HepG2 (cell line): ENCODE results near the gene HTR1B. TPM values are rescaled to one million over a fixed set of nuclear protein-coding genes. Genes with fewer than 3 reads are reported as not detected.

Source experiments
- ATAC-seq: fragments of 200-7000 bp; cut with Tn5 transposase; 3 replicates; pipeline ENCODE4 v1.9.1; 2020; ENCODE audit warnings: mild to moderate bottlenecking, moderate library complexity
- BruUV-seq: library from RNA; stranded (reverse); fragments of 400-500 nt; replicated peaks from 2 replicates; lab custom pipeline; 2021; lab: Mats Ljungman, UMichigan
- CTCF ChIA-PET: fragments of 300-600 bp; formaldehyde crosslinking; extraction: SDS; loops from one replicate; lab custom pipeline; 2021; ENCODE audit warnings: low total read pairs, inconsistent platforms, low intra/inter-chr PET ratio; lab: Yijun Ruan, JAX
- POLR2A ChIA-PET: fragments of 350-600 bp; sonication (Branson Sonifier 250); formaldehyde crosslinking; loops from one replicate; lab custom pipeline; 2020; ENCODE audit warnings: antibody characterized with exemption, inconsistent platforms; lab: Yijun Ruan, JAX
- DNase-seq: peaks from one replicate; pipeline ENCODE4 v3.0.0-alpha.2; 2015; ENCODE audit warnings: low spot score
- FAIRE-seq: peaks from 3 replicates; lab custom pipeline; 2011; peaks lifted over from hg19 to GRCh38; lab: Jason Lieb, UNC
- H2AFZ ChIP-seq: one replicate; pipeline ENCODE4 v1.6.1; 2011; ENCODE audit warnings: low read length, inconsistent platforms
- H3K27ac ChIP-seq: fragments of 300-600 bp; 3 replicates; pipeline ENCODE4 v1.8.0; 2011; ENCODE audit warnings: mixed run types, mild to moderate bottlenecking, mixed read lengths, low read length, inconsistent platforms; ENCODE audit not compliant: insufficient read depth; ENCODE audit errors: extremely low read length
- H3K27me3 ChIP-seq, 2 experiments: fragments of 200-600 bp in 1 of 2; 2 replicates in 1 of 2; 3 replicates in 1 of 2; pipeline versions ENCODE4 v1.6.0 to v1.8.0; 2011; ENCODE audit warnings: low read length in 2 of 2, mild to moderate bottlenecking in 2 of 2, moderate library complexity in 2 of 2, inconsistent platforms in 1 of 2; ENCODE audit not compliant: insufficient read depth in 2 of 2, control insufficient read depth in 1 of 2
- H3K36me3 ChIP-seq, 2 experiments: fragments of 200-600 bp in 1 of 2; replicated peaks in 1 of 2; 2 replicates in 1 of 2; 3 replicates in 1 of 2; pipeline versions ENCODE4 v1.5.1 to v1.8.0; 2011; ENCODE audit warnings: low read length in 2 of 2, inconsistent platforms in 1 of 2; ENCODE audit not compliant: insufficient read depth in 2 of 2, control insufficient read depth in 1 of 2
- H3K4me1 ChIP-seq: 2 replicates; pipeline ENCODE4 v1.5.1; 2012; ENCODE audit warnings: low read length, inconsistent platforms; ENCODE audit not compliant: insufficient read depth
- H3K4me2 ChIP-seq: 2 replicates; pipeline ENCODE4 v1.6.0; 2011; ENCODE audit warnings: low read depth, low read length, inconsistent platforms
- H3K4me3 ChIP-seq, 3 experiments: fragments of 200-600 bp in 1 of 3; sonication (generic), shearing (Covaris generic) in 1 of 3; replicated peaks in 1 of 3; 2 replicates each; pipeline ENCODE4 v1.5.1; 2011 to 2016; ENCODE audit warnings: low read length in 3 of 3, inconsistent platforms in 2 of 3, low read depth in 2 of 3, mild to moderate bottlenecking in 2 of 3, control low read depth in 1 of 3, mixed read lengths in 1 of 3; ENCODE audit not compliant: insufficient read depth in 1 of 3
- H3K79me2 ChIP-seq: one replicate; pipeline ENCODE4 v1.6.1; 2011; ENCODE audit warnings: low read length, inconsistent platforms; ENCODE audit not compliant: insufficient read depth
- H3K9ac ChIP-seq: 2 replicates; pipeline ENCODE4 v1.6.0; 2011; ENCODE audit warnings: mild to moderate bottlenecking, low read depth, low read length, inconsistent platforms; ENCODE audit not compliant: insufficient read depth
- H3K9me3 ChIP-seq: 2 replicates; pipeline ENCODE4 v1.5.1; 2012; ENCODE audit warnings: mild to moderate bottlenecking, low read length
- H4K20me1 ChIP-seq: 2 replicates; pipeline ENCODE4 v1.6.0; 2011; ENCODE audit warnings: inconsistent platforms, mild to moderate bottlenecking, low read length, moderate library complexity; ENCODE audit not compliant: insufficient read depth
- ATAD3A ChIP-seq: sonication (generic); formaldehyde crosslinking; IDR thresholded peaks from 2 replicates; pipeline ENCODE4 v1.4.0; 2020; ENCODE audit warnings: missing genetic modification reagents
- CENPT ChIP-seq: sonication (generic); formaldehyde crosslinking; IDR thresholded peaks from 2 replicates; pipeline ENCODE4 v1.8.0; 2022; ENCODE audit warnings: low read depth, mild to moderate bottlenecking, moderate library complexity, missing genetic modification reagents
- ETV5 ChIP-seq: IDR thresholded peaks from 2 replicates; pipeline ENCODE4 v1.6.1; 2018; ENCODE audit warnings: missing biosample characterization, missing genetic modification reagents, inconsistent platforms, borderline replicate concordance
- IKZF4 ChIP-seq: sonication (generic); formaldehyde crosslinking; IDR thresholded peaks from 2 replicates; pipeline ENCODE4 v1.5.1; 2020; ENCODE audit warnings: borderline replicate concordance, mild to moderate bottlenecking, low read depth, missing genetic modification reagents; ENCODE audit errors: not compliant biosample characterization
- KAT2B ChIP-seq: fragments of 150-350 bp; IDR thresholded peaks from 2 replicates; pipeline ENCODE4 v1.6.1; 2014; ENCODE audit warnings: low read depth, low read length, borderline replicate concordance
- NFYC ChIP-seq: IDR thresholded peaks from 2 replicates; pipeline ENCODE4 v1.6.1; 2016; ENCODE audit warnings: missing genetic modification reagents, missing compliant biosample characterization
- NRL ChIP-seq: sonication (generic); formaldehyde crosslinking; IDR thresholded peaks from 2 replicates; pipeline ENCODE4 v1.5.0; 2020; ENCODE audit warnings: missing genetic modification reagents, mild to moderate bottlenecking, moderate library complexity, borderline replicate concordance
- PHF5A ChIP-seq: IDR thresholded peaks from one replicate; pipeline ENCODE4 v1.6.1; 2018; ENCODE audit warnings: low read depth, missing genetic modification reagents; ENCODE audit not compliant: unreplicated experiment
- ZFAT ChIP-seq: sonication (generic); formaldehyde crosslinking; conservative IDR thresholded peaks from 2 replicates; pipeline ENCODE4 v1.8.1; 2023; ENCODE audit warnings: missing genetic modification reagents, inconsistent platforms
- ZFP41 ChIP-seq: sonication (generic); formaldehyde crosslinking; IDR thresholded peaks from 2 replicates; pipeline ENCODE4 v1.4.0; 2020; ENCODE audit warnings: mild to moderate bottlenecking, missing genetic modification reagents, borderline replicate concordance
- ZMAT5 ChIP-seq: sonication (generic); formaldehyde crosslinking; IDR thresholded peaks from 2 replicates; pipeline ENCODE4 v1.5.0; 2020; ENCODE audit warnings: mild to moderate bottlenecking, low read depth, missing genetic modification reagents, borderline replicate concordance
- ZNF12 ChIP-seq: sonication (generic); formaldehyde crosslinking; IDR thresholded peaks from 2 replicates; pipeline ENCODE4 v1.5.0; 2020; ENCODE audit warnings: missing genetic modification reagents
- ZNF510 ChIP-seq: sonication (generic); formaldehyde crosslinking; IDR thresholded peaks from 2 replicates; pipeline ENCODE4 v1.4.0; 2020; ENCODE audit warnings: low read depth, mild to moderate bottlenecking, missing genetic modification reagents
- WGBS: methylation state at CpG from one replicate; pipeline ENCODE4 v1.1.6; 2017; ENCODE audit warnings: low lambda C conversion rate; 5-methylcytosine and 5-hydroxymethylcytosine counted together
- in situ Hi-C: cut with HindIII; loops from 2 replicates; pipeline ENCODE4 v1.10.0; 2017; ENCODE audit warnings: low pct_unique_long_range_greater_than_20kb; ENCODE audit not compliant: extremely low pct_ligation_motif_present
- intact Hi-C: fragments of 100-400 bp; cut with micrococcal nuclease; formaldehyde crosslinking; loops from one replicate; pipeline ENCODE4 v1.10.0; 2022; ENCODE audit not compliant: unreplicated experiment
- polyA plus RNA-seq, 8 experiments: library from polyadenylated mRNA; depleted of rRNA in 3 of 8; stranded (reverse) in 7 of 8; unstranded in 1 of 8; fragments of >200 nt; fragmentation: Illumina TruSeq in 4 of 8; extraction: Trizol in 4 of 8; gene quantifications; 2 replicates each; pipeline versions ENCODE4 v1.2.1 to v1.2.3, GENCODE V29; 2011 to 2016; ENCODE audit warnings: low read depth in 4 of 8, missing spikeins in 1 of 8, mixed read lengths in 1 of 8; ENCODE audit not compliant: insufficient read depth in 1 of 8
- total RNA-seq, 5 experiments: library from RNA; depleted of rRNA; stranded (reverse); fragments of >200 nt; fragmentation: Illumina TruSeq; extraction: Trizol; gene quantifications; 2 replicates each; pipeline ENCODE4 v1.2.3, GENCODE V29; 2016; ENCODE audit warnings: low read depth in 1 of 5
- TF ChIP-seq, protein P1 (sequence below): sonication (generic); formaldehyde crosslinking; IDR thresholded peaks from 2 replicates; pipeline ENCODE4 v1.8.1; 2022; ENCODE audit warnings: low read depth, mild to moderate bottlenecking, missing genetic modification reagents
- TF ChIP-seq, protein P2 (sequence below): sonication (generic); formaldehyde crosslinking; IDR thresholded peaks from 2 replicates; pipeline ENCODE4 v1.9.0; 2021; ENCODE audit warnings: missing genetic modification reagents, mild to moderate bottlenecking, borderline replicate concordance

The HTR1B gene
- total and polyA plus RNA-seq, 2 of the 13 experiments (the other 11 are each of a cell fraction or from before 2014, with no cell fraction given): not detected

- Histone ChIP-seq H4K20me1 (no peaks in the 10 kb centered on the region), H2AFZ (no peak overlapping the region), H3K4me1 (no peaks in the 10 kb centered on the region), H3K9ac (no peak overlapping the region), H3K9me3 (no peaks in the 10 kb centered on the region), H3K27me3 (no peaks in the 10 kb centered on the region), H3K79me2 (no peaks in the 10 kb centered on the region), H3K27ac (no peak overlapping the region), H3K4me3 (no peak overlapping the region), H3K4me2 (no peak overlapping the region), H3K36me3 (no peaks in the 10 kb centered on the region)
- intact Hi-C loops: no loop called here
- ATAC-seq: no peak
- ChIA-PET CTCF (no interaction called here), POLR2A (no interaction called here)
- in situ Hi-C loops: no loop called here
- TF ChIP-seq NFYC (no peak), ZFAT (CRISPR knock-in tag) (no peak), ZNF510 (no peak), KAT2B (no peak), ETV5 (CRISPR knock-in tag) (no peak), IKZF4 (no peak), CENPT (CRISPR knock-in tag) (no peak)
- no TSS peak for BruUV-seq
- DNase-seq: no peak
- FAIRE-seq: no peak
- under 1% methylated on average over 3 of the region's 3 CpGs for WGBS
Observed at GRCh38 chr6:77448546-77448945, 14.7 kb downstream of the HTR1B start.

DNA sequence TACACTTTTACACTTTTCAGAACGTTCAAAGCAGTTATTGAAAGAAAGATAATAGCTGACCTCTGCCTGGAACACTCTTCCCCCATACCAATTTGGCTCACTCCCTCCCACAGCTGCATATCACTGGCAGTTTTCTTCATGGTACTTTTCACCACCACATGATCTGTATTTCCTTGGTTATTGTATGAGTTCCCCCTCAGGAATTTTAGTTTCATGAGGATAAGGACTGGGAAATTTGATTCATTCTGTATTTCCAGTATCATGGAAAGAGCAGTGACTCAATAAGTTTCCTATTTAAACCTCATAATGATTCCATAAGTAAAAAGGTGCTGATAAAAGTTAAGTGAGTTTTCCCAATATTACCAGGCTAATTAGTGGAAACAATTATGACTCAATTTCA is 16.0 kb downstream of the HTR1B start:
- intact Hi-C loops: no loop called here
- DNase-seq: no peak
- no peaks in the 10 kb centered on the region for H3K36me3 ChIP-seq
- in situ Hi-C loops: no loop called here
- TF ChIP-seq, protein P1, sequence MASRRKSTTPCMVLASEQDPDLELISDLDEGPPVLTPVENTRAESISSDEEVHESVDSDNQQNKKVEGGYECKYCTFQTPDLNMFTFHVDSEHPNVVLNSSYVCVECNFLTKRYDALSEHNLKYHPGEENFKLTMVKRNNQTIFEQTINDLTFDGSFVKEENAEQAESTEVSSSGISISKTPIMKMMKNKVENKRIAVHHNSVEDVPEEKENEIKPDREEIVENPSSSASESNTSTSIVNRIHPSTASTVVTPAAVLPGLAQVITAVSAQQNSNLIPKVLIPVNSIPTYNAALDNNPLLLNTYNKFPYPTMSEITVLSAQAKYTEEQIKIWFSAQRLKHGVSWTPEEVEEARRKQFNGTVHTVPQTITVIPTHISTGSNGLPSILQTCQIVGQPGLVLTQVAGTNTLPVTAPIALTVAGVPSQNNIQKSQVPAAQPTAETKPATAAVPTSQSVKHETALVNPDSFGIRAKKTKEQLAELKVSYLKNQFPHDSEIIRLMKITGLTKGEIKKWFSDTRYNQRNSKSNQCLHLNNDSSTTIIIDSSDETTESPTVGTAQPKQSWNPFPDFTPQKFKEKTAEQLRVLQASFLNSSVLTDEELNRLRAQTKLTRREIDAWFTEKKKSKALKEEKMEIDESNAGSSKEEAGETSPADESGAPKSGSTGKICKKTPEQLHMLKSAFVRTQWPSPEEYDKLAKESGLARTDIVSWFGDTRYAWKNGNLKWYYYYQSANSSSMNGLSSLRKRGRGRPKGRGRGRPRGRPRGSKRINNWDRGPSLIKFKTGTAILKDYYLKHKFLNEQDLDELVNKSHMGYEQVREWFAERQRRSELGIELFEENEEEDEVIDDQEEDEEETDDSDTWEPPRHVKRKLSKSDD (CRISPR knock-in tag): no peak
- TF ChIP-seq, protein P2, sequence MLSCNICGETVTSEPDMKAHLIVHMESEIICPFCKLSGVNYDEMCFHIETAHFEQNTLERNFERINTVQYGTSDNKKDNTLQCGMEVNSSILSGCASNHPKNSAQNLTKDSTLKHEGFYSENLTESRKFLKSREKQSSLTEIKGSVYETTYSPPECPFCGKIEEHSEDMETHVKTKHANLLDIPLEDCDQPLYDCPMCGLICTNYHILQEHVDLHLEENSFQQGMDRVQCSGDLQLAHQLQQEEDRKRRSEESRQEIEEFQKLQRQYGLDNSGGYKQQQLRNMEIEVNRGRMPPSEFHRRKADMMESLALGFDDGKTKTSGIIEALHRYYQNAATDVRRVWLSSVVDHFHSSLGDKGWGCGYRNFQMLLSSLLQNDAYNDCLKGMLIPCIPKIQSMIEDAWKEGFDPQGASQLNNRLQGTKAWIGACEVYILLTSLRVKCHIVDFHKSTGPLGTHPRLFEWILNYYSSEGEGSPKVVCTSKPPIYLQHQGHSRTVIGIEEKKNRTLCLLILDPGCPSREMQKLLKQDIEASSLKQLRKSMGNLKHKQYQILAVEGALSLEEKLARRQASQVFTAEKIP (CRISPR knock-in tag): no peak
- TF ChIP-seq ZNF12 (no peak), PHF5A (no peak), ZMAT5 (CRISPR knock-in tag) (no peak), NRL (CRISPR knock-in tag) (no peak), ATAD3A (no peak), ZFP41 (CRISPR knock-in tag) (no peak)
- FAIRE-seq: no peak
- no peaks in the 10 kb centered on the region for H3K27me3 ChIP-seq
- ChIA-PET CTCF (no interaction called here), POLR2A (no interaction called here)
- no peaks in the 10 kb centered on the region for H3K4me1 ChIP-seq
- ATAC-seq: no peak
- H2AFZ ChIP-seq: no peak overlapping the region
- H3K4me3 ChIP-seq: no peak overlapping the region
- 0% methylated on average over 1 of the region's 1 CpG for WGBS
- no peak overlapping the region for H3K4me2 ChIP-seq
- H3K9ac ChIP-seq: no peak overlapping the region
- H3K9me3 ChIP-seq: no peaks in the 10 kb centered on the region
- H3K27ac ChIP-seq: no peak overlapping the region
- no TSS peak for BruUV-seq
- no peaks in the 10 kb centered on the region for H3K79me2 ChIP-seq
- H4K20me1 ChIP-seq: no peaks in the 10 kb centered on the region
